PFSK-1 (cell line): ENCODE measurements around the gene KNL1.

ENCODE experiments used
- FOXP2 ChIP-seq: optimal IDR thresholded peaks from 2 replicates; pipeline ENCODE3; 2011; ENCODE audit warnings: borderline replicate concordance, control low read depth, inconsistent platforms; ENCODE audit not compliant: insufficient read depth; ENCODE audit errors: extremely low read length, extremely low read depth
- POLR2AphosphoS5 ChIP-seq: IDR thresholded peaks from 2 replicates; pipeline ENCODE4 v1.6.1; 2012; ENCODE audit warnings: low read depth, mild to moderate bottlenecking, control low read depth, low read length, moderate library complexity
- REST ChIP-seq, 2 experiments: IDR thresholded peaks; 2 replicates each; pipeline versions ENCODE4 v1.6.1 to v1.8.0; 2011 to 2012; ENCODE audit warnings: low read depth in 2 of 2, low read length in 2 of 2, control low read depth in 1 of 2, inconsistent platforms in 1 of 2, mild to moderate bottlenecking in 1 of 2, moderate library complexity in 1 of 2; ENCODE audit not compliant: insufficient read depth in 1 of 2
- SIN3A ChIP-seq: IDR thresholded peaks from 2 replicates; pipeline ENCODE4 v1.6.1; 2012; ENCODE audit warnings: mild to moderate bottlenecking, low read length, moderate library complexity, borderline replicate concordance; ENCODE audit not compliant: insufficient read depth
- TAF1 ChIP-seq: IDR thresholded peaks from 2 replicates; pipeline ENCODE4 v1.6.1; 2012; ENCODE audit warnings: low read length, control low read depth, borderline replicate concordance; ENCODE audit not compliant: insufficient read depth

The KNL1 gene

GRCh38 chr15:40600956-40601355, 6.9 kb downstream of the KNL1 start:
- TF ChIP-seq POLR2AphosphoS5: no peak
- no peak for TF ChIP-seq FOXP2
- TF ChIP-seq REST (IDR thresholded peaks at IDR 0.05; ENCODE audit: insufficient read depth in 1 of 2, low read depth in 2 of 2, low read length in 2 of 2): no peak
- no peak for TF ChIP-seq SIN3A
- no peak for TF ChIP-seq TAF1

- TF ChIP-seq REST (IDR thresholded peaks at IDR 0.05; ENCODE audit: insufficient read depth in 1 of 2, low read depth in 2 of 2, low read length in 2 of 2) (no peak), SIN3A (no peak), POLR2AphosphoS5 (no peak), TAF1 (no peak), FOXP2 (no peak)
Observed at GRCh38 chr15:40603935-40604334, 9.9 kb downstream of the KNL1 start.

GRCh38 chr15:40613080-40613479, 19.0 kb downstream of the KNL1 start:
- TF ChIP-seq SIN3A: no peak
- TF ChIP-seq POLR2AphosphoS5: no peak
- no peak for TF ChIP-seq FOXP2
- TF ChIP-seq REST (IDR thresholded peaks at IDR 0.05; ENCODE audit: insufficient read depth in 1 of 2, low read depth in 2 of 2, low read length in 2 of 2): no peak
- no peak for TF ChIP-seq TAF1

- TF ChIP-seq SIN3A (no peak), REST (IDR thresholded peaks at IDR 0.05; ENCODE audit: insufficient read depth in 1 of 2, low read depth in 2 of 2, low read length in 2 of 2) (no peak), FOXP2 (no peak), TAF1 (no peak), POLR2AphosphoS5 (no peak)
Observed at GRCh38 chr15:40618023-40618422, 24.0 kb downstream of the KNL1 start.

GRCh38 chr15:40618906-40619305, 24.9 kb downstream of the KNL1 start:
- no peak for TF ChIP-seq REST (IDR thresholded peaks at IDR 0.05; ENCODE audit: insufficient read depth in 1 of 2, low read depth in 2 of 2, low read length in 2 of 2)
- TF ChIP-seq POLR2AphosphoS5: no peak
- no peak for TF ChIP-seq FOXP2
- TF ChIP-seq SIN3A: no peak
- no peak for TF ChIP-seq TAF1
